ENCODE measurements around the gene FOXN4. TPM values are rescaled to one million over a fixed set of nuclear protein-coding genes. Genes with fewer than 3 reads are reported as not detected.

FOXN4 gene
- polyA plus RNA-seq, 1 donor (not counting 4 experiments of a cell fraction or from before 2014, with no cell fraction given), result not detected

DNA sequence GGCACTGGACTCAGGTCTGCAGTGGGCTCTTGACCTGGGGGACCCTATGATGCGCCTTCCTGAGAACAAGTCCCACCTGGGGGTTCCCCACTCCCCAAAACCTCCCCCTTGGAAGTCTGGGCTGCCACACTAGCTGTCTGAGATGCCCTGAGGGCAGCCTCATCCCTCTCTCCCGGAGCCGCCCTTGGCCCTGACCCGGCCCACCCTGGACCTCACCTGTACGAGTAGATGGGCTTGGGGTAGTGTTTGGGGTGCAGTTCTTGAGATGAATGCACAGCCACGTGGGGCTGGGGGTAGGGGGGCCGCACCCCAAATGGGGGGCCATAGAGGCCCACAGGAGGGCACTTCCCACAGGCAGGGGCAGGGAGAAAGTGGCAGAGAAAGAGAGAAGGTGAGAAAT lies 21.9 kb downstream of the FOXN4 start:
- Histone ChIP-seq H3K27me3 (ENCODE audit: control insufficient read depth, extremely low read depth, insufficient read depth, low read length) (peaks cover 17% of the 10 kb centered on the region), H3K4me3 (ENCODE audit: control insufficient read depth in 2 of 3, extremely low read depth in 1 of 3, insufficient read depth in 2 of 3, low read depth in 1 of 3, low read length in 3 of 3) (no peak overlapping the region), H3K9me3 (ENCODE audit: control insufficient read depth, low read depth, low read length) (no peaks in the 10 kb centered on the region), H3K4me2 (ENCODE audit: control insufficient read depth, extremely low read depth, insufficient read depth, low read depth, low read length) (no peak overlapping the region), H3K36me3 (ENCODE audit: control insufficient read depth in 2 of 2, extremely low read depth in 1 of 2, insufficient read depth in 2 of 2, low read length in 2 of 2) (no peaks in the 10 kb centered on the region), H3K79me2 (ENCODE audit: control insufficient read depth, insufficient read depth, low read length) (no peaks in the 10 kb centered on the region), H3K9ac (ENCODE audit: control insufficient read depth, extremely low read depth, insufficient read depth, low read length) (no peak overlapping the region), H3K4me1 (ENCODE audit: control insufficient read depth, extremely low read depth, insufficient read depth, low read length) (no peaks in the 10 kb centered on the region), H3K9me1 (ENCODE audit: control insufficient read depth, extremely low read depth, insufficient read depth, low read length) (no peaks in the 10 kb centered on the region), H4K20me1 (ENCODE audit: control insufficient read depth, extremely low read depth, insufficient read depth, low read length) (no peaks in the 10 kb centered on the region), H2AFZ (ENCODE audit: control insufficient read depth, low read length) (no peak overlapping the region), H3K27ac (ENCODE audit: control insufficient read depth, insufficient read depth, low read length) (no peak overlapping the region)
- dilution Hi-C loops (cut with MboI; ENCODE audit: extremely low pct_ligation_motif_present, low sequenced_read_pairs), result no loop called here
- TF ChIP-seq EZH2 (IDR thresholded peaks at IDR 0.05; ENCODE audit: low read length), result no peak
- DNase-seq (ENCODE audit: low read depth, low spot score) (no peak), FAIRE-seq (no peak)

DNA sequence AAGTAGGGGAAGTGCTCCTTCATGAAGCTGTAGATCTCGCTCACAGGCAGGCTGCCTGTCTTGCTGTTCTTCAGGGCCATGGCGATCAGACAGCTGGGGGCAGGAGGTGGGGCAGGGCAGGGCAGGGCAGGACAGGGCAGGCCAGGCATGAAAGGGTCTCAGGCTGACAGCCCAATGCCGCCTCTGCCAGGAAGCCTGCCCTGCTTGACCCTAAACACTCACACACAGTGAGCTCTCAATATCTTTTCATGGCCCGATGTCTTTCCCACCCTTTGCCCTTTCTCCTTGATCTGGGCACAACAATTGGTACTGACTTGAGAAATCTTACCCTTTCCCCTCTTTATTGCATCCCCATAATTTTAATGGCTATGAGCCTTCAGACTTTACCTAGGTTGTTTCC lies 22.4 kb downstream of the FOXN4 start:
- no peaks in the 10 kb centered on the region for H3K9me3 ChIP-seq (ENCODE audit: control insufficient read depth, low read depth, low read length)
- no peaks in the 10 kb centered on the region for H3K36me3 ChIP-seq (ENCODE audit: control insufficient read depth in 2 of 2, extremely low read depth in 1 of 2, insufficient read depth in 2 of 2, low read length in 2 of 2)
- TF ChIP-seq EZH2 (IDR thresholded peaks at IDR 0.05; ENCODE audit: low read length), result no peak
- TF ChIP-seq, protein P1, sequence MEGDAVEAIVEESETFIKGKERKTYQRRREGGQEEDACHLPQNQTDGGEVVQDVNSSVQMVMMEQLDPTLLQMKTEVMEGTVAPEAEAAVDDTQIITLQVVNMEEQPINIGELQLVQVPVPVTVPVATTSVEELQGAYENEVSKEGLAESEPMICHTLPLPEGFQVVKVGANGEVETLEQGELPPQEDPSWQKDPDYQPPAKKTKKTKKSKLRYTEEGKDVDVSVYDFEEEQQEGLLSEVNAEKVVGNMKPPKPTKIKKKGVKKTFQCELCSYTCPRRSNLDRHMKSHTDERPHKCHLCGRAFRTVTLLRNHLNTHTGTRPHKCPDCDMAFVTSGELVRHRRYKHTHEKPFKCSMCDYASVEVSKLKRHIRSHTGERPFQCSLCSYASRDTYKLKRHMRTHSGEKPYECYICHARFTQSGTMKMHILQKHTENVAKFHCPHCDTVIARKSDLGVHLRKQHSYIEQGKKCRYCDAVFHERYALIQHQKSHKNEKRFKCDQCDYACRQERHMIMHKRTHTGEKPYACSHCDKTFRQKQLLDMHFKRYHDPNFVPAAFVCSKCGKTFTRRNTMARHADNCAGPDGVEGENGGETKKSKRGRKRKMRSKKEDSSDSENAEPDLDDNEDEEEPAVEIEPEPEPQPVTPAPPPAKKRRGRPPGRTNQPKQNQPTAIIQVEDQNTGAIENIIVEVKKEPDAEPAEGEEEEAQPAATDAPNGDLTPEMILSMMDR (optimal IDR thresholded peaks at IDR 0.05 in 1 of 3, IDR thresholded peaks at IDR 0.05 in 1 of 3, conservative IDR thresholded peaks at IDR 0.05 in 1 of 3; ENCODE audit: extremely low read depth in 1 of 3, insufficient read depth in 2 of 3, low read length in 3 of 3), result no peak
- peaks cover 11% of the 10 kb centered on the region for H3K27me3 ChIP-seq (ENCODE audit: control insufficient read depth, extremely low read depth, insufficient read depth, low read length)
- no peaks in the 10 kb centered on the region for H3K79me2 ChIP-seq (ENCODE audit: control insufficient read depth, insufficient read depth, low read length)
- dilution Hi-C loops (cut with MboI; ENCODE audit: extremely low pct_ligation_motif_present, low sequenced_read_pairs), result no loop called here
- no peaks in the 10 kb centered on the region for H3K4me1 ChIP-seq (ENCODE audit: control insufficient read depth, extremely low read depth, insufficient read depth, low read length)
- DNase-seq (ENCODE audit: low read depth, low spot score) (no peak), FAIRE-seq (no peak)
- H3K27ac ChIP-seq (ENCODE audit: control insufficient read depth, insufficient read depth, low read length), result no peak overlapping the region
- no peak overlapping the region for H3K4me3 ChIP-seq (ENCODE audit: control insufficient read depth in 2 of 3, extremely low read depth in 1 of 3, insufficient read depth in 2 of 3, low read depth in 1 of 3, low read length in 3 of 3)
- no peak overlapping the region for H3K9ac ChIP-seq (ENCODE audit: control insufficient read depth, extremely low read depth, insufficient read depth, low read length)
- H4K20me1 ChIP-seq (ENCODE audit: control insufficient read depth, extremely low read depth, insufficient read depth, low read length), result no peaks in the 10 kb centered on the region
- no peaks in the 10 kb centered on the region for H3K9me1 ChIP-seq (ENCODE audit: control insufficient read depth, extremely low read depth, insufficient read depth, low read length)
- H3K4me2 ChIP-seq (ENCODE audit: control insufficient read depth, extremely low read depth, insufficient read depth, low read depth, low read length), result no peak overlapping the region
- no peak overlapping the region for H2AFZ ChIP-seq (ENCODE audit: control insufficient read depth, low read length)

DNA sequence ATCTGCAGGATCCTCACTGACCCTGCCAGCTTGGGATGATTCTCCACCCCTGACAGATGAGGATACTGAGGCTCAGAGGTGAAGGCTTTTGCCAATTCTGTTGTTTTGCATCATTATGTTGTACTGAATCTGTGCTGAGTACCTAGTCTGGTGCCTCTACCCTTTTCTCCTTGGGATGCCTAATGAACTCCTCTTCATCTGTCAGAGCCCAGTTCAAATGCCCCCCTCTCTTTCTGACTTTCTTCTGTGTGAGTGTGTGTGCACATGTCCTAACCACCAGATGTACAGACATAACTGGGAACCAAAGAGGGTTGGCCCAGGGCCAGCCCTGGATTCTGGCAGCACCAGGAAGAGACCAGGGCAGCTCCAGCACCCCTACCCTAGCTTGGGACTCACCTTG lies 22.8 kb downstream of the FOXN4 start:
- Histone ChIP-seq H3K4me1 (ENCODE audit: control insufficient read depth, extremely low read depth, insufficient read depth, low read length) (no peaks in the 10 kb centered on the region), H3K27me3 (ENCODE audit: control insufficient read depth, extremely low read depth, insufficient read depth, low read length) (peaks cover 7% of the 10 kb centered on the region), H3K4me2 (ENCODE audit: control insufficient read depth, extremely low read depth, insufficient read depth, low read depth, low read length) (no peak overlapping the region), H3K9ac (ENCODE audit: control insufficient read depth, extremely low read depth, insufficient read depth, low read length) (no peak overlapping the region), H3K27ac (ENCODE audit: control insufficient read depth, insufficient read depth, low read length) (no peak overlapping the region), H3K36me3 (ENCODE audit: control insufficient read depth in 2 of 2, extremely low read depth in 1 of 2, insufficient read depth in 2 of 2, low read length in 2 of 2) (no peaks in the 10 kb centered on the region), H3K9me1 (ENCODE audit: control insufficient read depth, extremely low read depth, insufficient read depth, low read length) (no peaks in the 10 kb centered on the region), H4K20me1 (ENCODE audit: control insufficient read depth, extremely low read depth, insufficient read depth, low read length) (no peaks in the 10 kb centered on the region), H2AFZ (ENCODE audit: control insufficient read depth, low read length) (no peak overlapping the region), H3K4me3 (ENCODE audit: control insufficient read depth in 2 of 3, extremely low read depth in 1 of 3, insufficient read depth in 2 of 3, low read depth in 1 of 3, low read length in 3 of 3) (no peak overlapping the region), H3K79me2 (ENCODE audit: control insufficient read depth, insufficient read depth, low read length) (no peaks in the 10 kb centered on the region), H3K9me3 (ENCODE audit: control insufficient read depth, low read depth, low read length) (no peaks in the 10 kb centered on the region)
- TF ChIP-seq EZH2 (IDR thresholded peaks at IDR 0.05; ENCODE audit: low read length), result no peak
- TF ChIP-seq, protein P1 (optimal IDR thresholded peaks at IDR 0.05 in 1 of 3, IDR thresholded peaks at IDR 0.05 in 1 of 3, conservative IDR thresholded peaks at IDR 0.05 in 1 of 3; ENCODE audit: extremely low read depth in 1 of 3, insufficient read depth in 2 of 3, low read length in 3 of 3), result no peak
- dilution Hi-C loops (cut with MboI; ENCODE audit: extremely low pct_ligation_motif_present, low sequenced_read_pairs), result no loop called here
- FAIRE-seq (no peak), DNase-seq (ENCODE audit: low read depth, low spot score) (no peak)

Measured in keratinocyte (primary cell).